ENCODE data around the gene CSF3.
A peak's percentile ranks its signal among the peaks of the same experiment; 100 is the strongest.

CSF3 gene

GRCh38 chr17:40062329-40063186 lies 47.3 kb downstream of the CSF3 start, which contains the start of gene THRA:
Gene THRA (plus strand): TSS chr17:40062965. CDS start chr17:40074489, 11,524 bp downstream.
- peak; percentile 63 to 67 for DNase-seq

- DNase-seq = peak; percentile 83 to 84
Measured at GRCh38 chr17:40063187-40063771, 48.0 kb downstream of the CSF3 start.

GRCh38 chr17:40063901-40064531 lies 48.8 kb downstream of the CSF3 start:
- DNase-seq = peak in 1 of 2 experiments; percentile 35

GRCh38 chr17:40064971-40065768 lies 49.9 kb downstream of the CSF3 start:
- no peak for DNase-seq

GRCh38 chr17:40065769-40066510 lies 50.7 kb downstream of the CSF3 start:
- no peak for DNase-seq

Measured in AML-193 (cell line).